ENCODE measurements around the gene SRGAP2B.
"Not testable (repeated sequence)": the region's sequence is repeated elsewhere in the genome, so short reads cannot be mapped to it uniquely, and the experiment has no call there.

The SRGAP2B gene

DNA sequence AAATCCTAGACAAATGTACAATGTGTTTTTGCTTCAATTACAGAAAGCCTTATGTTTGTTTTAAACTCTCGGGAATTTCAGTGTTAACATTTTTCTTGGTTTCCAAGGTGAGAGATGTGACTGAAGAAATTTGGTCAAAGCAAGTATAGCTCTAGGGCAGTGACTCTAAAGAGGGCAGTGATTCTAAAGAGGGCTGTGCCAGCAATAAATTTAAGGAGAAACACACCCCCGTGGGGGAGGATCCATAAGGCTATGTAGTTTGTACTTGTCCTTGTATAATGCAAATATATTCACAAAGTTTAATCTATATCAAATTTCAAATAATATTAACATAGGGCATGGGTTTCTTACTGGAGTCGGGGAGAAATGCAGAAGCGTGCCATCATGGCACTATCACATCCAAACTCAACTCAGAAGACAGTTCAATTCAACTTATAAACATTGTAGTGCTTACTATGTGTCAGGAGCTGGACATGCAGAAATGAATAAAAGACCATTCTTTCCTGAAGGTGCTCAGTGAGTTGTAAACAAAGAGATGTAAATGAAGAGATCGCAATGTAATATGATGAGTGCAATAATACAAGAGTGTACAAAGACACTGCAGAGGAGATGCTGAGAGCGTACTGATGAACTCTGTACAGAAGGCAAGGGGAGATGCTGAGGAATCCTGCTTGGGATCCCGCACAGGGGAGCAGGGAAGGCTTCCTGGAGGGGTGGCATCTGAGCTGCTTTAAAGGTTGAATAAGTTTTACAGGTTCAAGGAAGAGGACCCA is 12.5 kb downstream of the SRGAP2B start:
- not testable (repeated sequence) for DNase-seq (ENCODE audit: low spot score)

DNA sequence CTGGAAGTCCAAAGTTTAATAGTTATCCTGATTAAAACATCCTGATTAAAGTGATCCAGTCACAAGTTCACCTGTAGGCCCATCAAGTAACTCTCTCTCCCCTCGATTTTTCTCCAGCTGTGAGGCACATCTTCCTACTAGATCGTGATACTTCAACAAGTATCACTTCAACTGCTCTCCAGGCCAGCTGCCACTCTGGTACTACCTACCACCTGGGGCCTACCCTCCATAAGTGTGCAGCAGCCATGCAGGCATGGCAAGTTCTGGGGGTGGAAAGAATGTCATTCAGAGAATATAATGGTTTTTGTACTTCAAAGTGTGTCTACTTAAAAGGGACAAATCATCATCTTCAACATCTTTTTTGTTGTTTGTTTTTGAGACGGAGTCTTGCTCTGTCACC is 14.9 kb downstream of the SRGAP2B start:
- not testable (repeated sequence) for DNase-seq (ENCODE audit: low spot score)

DNA sequence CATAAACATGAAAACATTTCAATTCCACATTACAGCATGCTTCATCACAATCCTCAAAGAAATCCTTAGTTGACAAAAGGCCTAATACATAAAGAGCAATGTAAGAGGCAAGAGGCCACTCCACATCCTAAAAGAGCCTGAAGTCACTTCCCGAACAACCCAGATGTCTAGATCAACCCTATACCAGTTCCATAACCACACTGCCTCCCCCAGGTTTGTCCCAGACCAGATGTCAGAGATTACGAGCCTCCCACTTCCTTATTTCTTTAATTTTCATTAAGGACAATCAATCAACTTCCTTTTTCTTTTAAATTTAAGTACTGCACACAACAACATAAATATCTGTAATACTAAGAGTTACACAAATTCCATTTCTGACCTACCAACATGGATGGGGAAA is 15.4 kb downstream of the SRGAP2B start:
- not testable (repeated sequence) for DNase-seq (ENCODE audit: low spot score)

DNA sequence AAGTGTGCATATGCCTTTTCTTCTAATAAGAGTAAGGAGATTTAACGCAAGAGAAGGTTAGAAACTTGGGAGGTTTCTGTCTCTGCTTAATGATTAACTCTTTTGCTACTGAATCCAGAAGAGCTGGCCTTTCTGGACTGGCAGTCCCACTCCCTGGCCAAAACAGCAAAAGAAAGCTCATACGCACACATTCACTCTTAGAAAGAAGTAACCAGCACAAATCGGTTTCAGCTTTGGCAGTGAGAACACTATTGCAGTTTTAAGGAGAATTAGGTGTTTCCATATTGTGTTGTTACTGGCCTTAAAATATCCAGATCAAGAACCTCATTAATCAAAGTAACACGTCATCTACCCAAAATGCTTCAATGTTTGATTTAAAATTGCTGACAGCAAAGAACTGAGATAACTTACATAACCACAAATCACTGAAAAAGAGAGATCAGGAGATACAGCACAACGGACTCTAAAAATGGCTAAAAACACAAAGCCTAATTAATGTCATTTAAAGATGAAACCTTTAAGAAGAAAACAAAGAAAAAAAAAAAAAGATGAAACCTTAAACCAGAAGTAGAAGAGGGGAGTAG is 16.2 kb downstream of the SRGAP2B start:
- DNase-seq (ENCODE audit: low spot score): not testable (repeated sequence)

DNA sequence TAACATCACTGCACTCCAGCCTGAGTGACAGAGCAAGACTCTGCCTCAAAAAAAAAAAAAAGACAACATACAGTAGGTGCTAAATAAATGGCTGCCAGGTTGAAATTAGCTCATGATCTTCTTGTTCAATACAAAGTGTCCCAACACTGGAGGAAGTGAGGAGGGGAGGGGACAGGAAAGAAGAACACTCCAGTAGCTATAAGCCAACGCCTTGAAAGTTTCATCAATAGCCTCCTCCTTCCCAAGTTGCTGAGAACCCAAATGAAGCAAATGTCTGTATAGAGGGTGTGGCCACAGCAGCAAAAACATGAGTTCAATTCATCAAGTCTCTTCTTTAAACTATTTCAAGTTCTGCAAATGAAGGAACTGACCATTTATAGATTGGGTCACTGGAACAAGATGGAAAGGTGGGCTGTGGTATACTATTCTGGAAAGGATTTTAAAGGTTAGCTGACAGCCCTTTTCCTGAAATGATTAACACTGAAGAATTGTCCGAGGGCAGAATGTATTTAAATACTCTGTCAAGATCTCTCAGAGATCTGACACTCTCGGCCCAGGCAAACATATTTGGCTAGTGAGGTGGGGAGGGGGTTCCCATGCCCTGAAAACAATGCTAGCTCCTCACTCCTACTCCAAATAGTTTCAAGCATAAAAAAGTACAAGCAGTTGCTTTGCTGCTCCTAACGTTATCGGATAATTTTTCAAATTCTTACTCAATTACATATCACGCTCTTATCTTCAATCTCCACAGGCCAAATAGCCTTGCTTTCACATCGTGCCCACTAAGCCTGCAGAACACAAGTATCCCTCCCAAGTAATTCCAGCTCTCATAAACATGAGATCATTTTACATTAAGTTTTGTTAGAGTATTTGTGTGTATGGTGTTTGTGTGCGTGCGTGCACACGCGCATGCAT is 17.0 kb downstream of the SRGAP2B start:
- DNase-seq (ENCODE audit: low spot score): not testable (repeated sequence)

DNA sequence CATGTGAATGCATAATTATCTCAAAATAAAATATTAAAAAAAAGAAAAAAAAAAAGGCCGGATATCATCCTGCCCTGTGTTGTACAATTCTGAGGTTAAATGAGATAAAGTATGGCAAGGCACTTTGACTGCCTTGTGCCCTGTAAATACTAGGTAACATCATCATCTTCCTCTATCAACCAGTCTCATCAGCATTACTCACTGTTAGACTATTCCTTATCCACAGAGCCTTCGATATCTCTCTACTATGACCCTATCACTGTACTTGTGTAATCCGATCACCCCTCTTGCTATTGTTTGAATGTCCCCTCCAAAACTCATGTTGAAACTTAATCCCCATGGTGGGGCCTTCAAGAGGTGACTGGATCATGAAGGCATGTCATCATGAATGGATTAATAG is 18.3 kb downstream of the SRGAP2B start:
- DNase-seq (ENCODE audit: low spot score): not testable (repeated sequence)

DNA sequence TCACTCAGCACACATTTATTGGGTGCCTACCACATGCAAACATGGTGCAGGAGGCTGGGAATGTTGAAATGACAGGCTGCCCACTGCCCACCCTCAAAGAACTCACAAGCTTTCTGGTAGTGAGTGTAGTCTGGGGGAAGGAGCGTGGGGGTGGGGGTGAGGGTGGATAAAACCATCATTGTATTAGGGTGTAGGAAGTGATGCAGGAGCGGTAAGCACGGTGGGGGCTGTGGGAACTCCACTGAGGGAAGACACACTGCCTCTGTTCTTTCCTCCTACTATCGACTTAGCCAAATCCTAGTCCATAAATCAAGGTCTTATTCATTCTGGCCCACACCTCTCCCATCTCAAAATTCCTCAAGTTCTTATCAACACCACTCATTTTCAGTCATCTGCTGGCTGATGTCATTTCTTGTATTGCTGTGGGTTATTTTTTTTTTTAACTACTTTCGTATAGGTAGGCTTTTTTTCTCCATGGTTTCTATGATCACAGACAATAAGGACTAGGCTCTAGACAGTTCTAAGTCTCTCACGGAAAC is 21.0 kb downstream of the SRGAP2B start:
- not testable (repeated sequence) for DNase-seq (ENCODE audit: low spot score)

DNA sequence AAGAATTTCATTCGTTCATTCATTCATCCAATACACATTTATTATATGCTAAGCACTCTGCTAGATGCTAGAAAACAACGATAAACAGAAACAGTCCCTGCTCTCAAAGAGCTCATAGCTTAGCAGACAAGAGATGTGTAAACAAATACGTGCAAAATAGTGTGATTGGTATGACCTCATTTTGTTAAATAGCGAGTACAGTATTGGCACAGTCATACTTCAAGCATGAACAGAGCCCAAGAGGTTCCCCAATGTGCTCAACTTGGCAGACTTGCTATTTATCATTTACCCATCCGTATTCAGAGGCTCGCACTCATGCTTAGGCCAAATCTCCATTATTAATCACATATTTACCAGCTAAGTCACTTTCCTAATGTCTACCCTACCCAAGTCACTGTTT is 23.6 kb downstream of the SRGAP2B start:
- not testable (repeated sequence) for DNase-seq (ENCODE audit: low spot score)

DNA sequence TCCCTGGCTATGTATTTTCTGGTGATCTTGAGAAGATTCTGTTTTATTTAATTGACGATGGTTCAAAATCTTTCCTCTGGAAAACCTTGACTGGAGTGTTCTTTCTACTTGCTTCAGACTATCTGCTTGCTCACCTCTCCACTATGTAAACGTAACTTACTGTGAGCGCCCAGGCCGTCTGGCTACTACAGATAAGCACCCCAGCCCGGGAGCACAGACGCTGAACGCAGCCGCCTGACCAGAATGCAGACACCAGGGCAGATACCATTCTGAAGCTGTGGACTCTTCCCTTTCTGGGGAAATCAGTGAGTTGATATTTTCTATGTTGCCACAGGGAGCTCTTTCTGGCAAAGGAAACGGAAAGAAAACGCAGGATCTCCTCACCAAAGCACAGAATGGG is 28.6 kb downstream of the SRGAP2B start:
- not testable (repeated sequence) for DNase-seq (ENCODE audit: low spot score)

DNA sequence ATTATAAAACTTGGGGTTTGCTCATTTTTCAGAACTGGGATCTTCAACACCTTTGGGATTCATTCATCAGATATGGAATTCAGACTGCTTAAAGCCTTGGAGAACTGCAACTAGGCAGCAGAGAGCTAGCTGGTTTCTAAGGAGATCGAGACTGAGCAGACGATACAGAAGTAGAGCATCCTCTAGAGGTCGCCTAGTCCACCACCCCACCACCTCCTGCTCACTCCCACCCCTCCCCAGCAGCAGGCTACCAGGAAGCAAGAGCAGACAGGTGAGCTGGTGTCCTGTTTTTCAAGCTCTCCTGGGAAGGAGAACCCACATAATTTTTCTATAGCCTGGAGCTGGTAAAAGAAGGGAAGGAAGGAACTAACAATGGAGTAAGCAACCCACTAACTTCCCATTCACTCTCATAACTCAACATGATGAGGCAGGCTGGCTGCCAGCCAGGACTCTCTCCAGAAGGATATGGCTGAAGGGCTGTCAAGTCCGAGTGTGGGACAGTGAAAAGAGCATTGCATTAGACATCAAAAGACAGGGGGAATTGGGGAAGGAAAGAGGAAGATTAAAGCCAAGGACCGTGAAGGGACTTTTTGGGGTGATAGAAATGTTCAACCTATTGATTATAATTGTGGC is 29.8 kb downstream of the SRGAP2B start:
- DNase-seq (ENCODE audit: low spot score): not testable (repeated sequence)

DNA sequence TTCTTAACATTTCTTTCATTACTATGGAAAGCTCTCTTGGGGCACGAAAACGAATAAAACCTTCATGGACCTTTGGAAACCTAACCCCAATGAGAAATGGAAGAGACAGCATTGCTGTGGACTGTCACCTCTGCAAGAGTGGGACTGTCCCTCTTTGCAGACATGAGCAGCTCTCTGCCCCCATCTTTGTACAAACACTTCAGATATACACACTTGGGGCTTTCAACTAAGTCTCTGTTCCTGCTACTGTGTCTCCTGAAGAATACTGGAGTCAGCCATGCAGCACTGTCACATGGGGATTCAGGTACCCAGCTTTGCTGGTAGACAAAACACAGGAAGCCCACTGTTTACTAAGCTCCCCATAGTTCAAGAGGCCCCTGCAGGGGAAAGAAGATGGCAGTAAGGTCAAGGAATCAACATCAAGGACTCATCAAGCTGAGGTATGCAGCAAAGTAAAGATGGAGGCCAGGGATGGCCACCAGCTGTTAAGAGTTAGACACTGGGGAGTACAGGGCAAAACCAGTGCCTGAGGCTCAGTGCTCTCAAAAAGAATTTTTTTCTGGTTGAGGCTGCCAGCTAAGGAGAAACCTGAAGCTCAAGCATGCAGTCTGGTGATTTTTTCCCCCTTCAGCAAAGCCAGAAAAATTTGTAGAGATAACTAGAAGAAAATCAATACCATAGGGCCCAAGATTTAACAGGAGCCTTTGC is 31.0 kb downstream of the SRGAP2B start:
- DNase-seq (ENCODE audit: low spot score): not testable (repeated sequence)

DNA sequence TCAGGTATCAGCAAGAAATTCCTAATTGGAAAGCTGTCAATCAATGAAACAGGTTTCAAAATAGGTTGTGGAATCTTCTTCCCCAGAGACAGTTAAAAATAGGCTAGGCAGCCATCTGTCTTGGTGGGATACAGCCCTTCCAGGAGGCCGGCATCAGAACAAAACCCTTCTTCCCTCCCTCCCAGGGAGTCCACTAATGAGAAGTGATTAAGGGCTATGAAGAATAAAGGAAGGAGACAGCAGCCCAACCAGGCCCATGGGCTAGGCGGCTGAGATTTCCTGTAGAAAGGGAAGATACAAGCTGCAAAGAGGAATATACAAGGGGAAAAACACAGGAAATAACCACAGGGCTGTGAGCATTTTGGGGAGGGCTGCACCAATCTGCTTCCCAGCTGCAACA is 31.8 kb downstream of the SRGAP2B start:
- not testable (repeated sequence) for DNase-seq (ENCODE audit: low spot score)

DNA sequence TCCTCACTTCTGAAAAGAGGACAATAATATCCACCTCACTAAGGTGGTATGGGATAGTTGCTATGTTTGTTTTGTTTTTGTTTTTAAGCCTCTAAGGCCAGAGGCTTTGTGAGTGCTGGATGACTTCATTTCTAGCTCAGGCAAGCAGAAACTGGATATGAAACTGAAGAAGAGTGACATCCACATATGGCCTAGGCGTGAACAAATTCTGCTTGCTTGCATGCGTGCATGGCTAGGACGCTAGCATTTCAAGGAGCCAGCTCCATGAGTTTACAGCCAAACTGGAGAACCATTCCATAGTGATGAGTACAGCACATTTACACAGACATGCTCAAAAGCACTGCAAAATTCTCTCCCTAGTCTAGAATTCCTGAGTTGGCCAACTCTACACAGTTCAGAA is 36.9 kb downstream of the SRGAP2B start:
- DNase-seq (ENCODE audit: low spot score): not testable (repeated sequence)

DNA sequence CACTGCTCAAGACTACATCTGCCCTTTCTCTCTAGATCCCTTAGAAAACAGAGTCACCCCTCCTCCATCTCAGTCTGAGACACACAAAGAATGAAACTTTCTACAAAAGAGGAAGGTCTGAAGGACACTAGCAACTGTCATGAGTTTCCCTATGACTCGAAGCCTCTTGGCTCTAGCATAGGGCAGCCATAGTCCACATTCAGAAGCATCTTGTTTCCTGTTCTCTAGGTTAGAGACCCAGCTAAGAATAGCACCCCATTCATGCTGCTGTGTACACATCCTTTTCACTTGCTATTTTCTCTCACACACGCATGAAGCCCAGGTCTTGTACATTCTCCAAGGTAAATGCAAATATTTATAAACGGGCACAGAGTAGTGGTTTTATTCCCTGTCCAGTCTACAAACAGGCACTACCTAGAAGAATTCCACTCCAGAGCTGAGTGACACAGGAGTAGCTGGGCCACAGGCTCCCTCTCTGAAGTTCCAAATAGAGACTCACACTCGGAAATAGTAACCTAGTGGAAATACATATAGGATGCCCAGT is 39.8 kb downstream of the SRGAP2B start:
- not testable (repeated sequence) for DNase-seq (ENCODE audit: low spot score)

DNA sequence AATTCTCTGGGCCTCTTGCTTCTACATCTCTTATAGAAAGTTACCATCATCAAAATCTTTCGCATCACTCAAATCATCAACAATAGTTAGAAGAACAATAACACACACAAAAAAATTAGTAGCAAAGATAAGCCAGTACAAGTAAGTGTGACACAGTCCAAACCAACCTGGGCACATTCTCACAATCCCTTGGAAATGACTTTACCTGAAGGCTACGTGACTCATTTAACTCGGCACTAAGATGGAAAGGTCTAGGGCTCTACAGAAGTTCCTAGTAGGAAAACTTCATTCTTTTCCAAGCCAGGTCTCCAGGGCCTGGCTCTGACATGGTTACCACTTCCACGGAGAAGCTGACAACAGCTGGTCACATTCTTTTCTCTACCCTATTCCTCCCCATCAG is 41.7 kb downstream of the SRGAP2B start:
- not testable (repeated sequence) for DNase-seq (ENCODE audit: low spot score)

DNA sequence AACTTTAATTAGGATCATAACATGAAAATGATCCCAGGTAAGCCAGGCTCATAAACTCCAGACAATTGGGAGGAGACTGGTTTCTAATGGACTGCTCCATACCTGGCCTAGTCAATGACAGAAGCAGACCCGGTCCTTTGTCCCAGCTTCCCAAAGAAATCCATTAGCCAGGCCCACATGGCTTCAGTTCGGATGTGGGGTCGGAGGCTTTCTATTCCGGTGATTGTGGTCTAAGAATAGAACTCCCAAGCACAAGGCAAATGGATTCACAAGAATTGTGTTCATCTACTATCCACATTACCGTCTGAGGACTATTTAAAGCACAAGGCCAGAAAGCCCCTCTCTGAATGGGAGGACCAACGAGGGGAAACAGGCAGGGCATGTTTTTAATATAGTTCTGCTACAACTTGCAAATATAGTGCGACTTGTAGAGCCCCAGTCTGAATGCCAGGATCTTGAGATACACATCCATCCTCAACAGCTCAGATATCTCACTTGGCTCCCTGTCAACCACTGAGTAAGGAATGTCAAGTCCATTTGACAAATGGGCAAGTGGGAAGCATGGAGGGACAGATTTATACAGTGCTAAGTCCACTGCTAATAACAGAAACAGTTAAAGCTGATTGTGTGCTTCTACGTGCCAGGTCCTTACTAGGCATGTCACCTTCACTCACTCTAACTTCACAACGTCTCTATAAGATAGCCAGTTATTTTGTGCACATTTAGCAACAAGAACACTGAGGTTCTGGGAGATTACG is 42.9 kb downstream of the SRGAP2B start:
- DNase-seq (ENCODE audit: low spot score): not testable (repeated sequence)

DNA sequence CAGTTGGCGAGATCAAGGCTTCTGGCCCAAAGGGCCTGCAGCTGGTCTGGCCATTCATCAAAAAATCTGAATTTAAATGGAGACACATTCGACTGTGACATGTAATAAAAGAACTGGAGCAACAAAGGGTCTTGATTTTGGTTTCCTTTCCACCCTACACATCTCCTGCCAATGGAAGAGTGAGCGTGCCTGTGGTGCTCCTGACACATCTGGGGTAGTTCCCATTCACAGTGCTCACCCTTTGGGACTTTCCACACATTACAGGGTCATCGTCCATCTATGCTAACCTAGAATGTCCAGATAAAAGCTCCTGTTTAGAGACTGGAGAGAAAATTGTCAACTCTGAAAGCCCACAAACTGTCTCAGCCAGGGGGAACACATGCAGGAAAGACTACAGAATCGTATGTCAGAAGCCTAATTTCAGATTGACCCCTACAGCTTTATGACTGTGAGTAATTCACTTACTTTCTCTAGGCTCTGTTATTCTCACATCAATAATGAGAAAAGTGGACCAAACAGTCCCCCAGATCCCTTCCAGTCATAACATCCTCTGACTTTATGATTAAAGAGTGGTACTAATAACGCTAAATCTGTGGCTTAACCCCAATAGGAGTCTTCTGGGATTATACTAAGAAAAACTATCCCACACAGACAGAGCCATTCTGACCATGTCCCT is 46.8 kb downstream of the SRGAP2B start:
- DNase-seq (ENCODE audit: low spot score): not testable (repeated sequence)

DNA sequence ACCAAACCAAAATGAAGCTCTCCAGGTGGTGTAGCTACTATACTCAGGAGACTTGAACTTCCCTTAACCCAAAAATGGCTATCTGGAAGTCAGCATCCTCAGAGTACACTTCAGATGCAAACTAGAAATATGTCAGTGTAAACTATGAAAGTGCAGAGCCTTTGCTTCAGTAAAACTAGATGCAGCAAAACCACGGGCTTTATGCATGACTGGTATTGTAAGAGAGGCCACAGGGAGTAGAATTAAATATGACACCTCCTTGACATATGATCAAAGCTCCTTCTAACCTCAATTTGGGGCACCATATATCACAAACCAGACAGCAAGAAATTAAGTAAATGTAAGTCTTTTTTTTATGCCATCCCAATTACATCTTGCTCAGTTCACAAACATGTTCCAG is 47.6 kb downstream of the SRGAP2B start:
- DNase-seq (ENCODE audit: low spot score): not testable (repeated sequence)

DNA sequence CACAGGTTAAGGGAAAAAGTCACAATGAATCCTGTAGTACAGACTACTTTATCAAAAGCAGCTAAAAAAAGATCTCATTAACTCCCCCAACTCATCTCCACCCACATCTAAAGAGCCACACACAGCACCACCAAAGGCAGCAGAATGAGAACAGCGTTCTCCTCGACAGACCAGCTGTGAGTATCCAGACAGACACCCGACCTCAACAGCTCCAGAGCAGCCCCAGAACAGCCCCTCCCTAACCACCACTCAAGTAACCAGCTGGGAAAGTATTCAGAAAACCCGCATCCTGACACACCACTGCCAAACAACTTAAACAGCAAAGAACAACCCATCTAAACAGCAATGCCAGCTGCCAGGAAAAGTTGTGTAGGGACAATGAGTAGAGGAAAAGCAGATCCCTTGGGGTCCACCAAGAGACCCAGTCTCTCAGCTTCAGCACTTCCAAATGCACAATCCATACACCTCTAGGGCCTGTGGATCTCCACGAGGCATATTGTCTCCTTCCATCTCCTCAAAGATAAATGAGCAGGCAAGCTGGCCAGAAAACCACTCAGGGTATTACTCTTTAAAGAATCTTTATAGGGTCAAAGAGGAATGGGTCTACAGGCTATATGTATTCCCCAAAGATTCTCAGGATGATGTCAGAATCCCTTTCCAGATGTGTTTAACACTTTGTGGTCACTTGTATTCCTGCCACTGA is 49.4 kb downstream of the SRGAP2B start:
- not testable (repeated sequence) for DNase-seq (ENCODE audit: low spot score)

Data from RKO (cell line).